ENCODE data around the gene IGSF1. TPM values are rescaled to one million over a fixed set of nuclear protein-coding genes. Genes with fewer than 3 reads are reported as not detected.

IGSF1 gene
- 1.4 and 1.6 TPM in 2 replicates for total RNA-seq (2014; rRNA removed; shearing (Covaris generic))

GRCh38 chrX:131288738-131289511, at the start of gene IGSF1:
TSS of gene IGSF1 (minus strand) at chrX:131289306. CDS start at chrX:131286674, 2,632 bp downstream.
- DNase-seq (ENCODE audit: low read depth), result peak; percentile 41

GRCh38 chrX:131332331-131332730, 43.2 kb upstream of the IGSF1 start:
- DNase-seq (ENCODE audit: low read depth), result no peak

GRCh38 chrX:131331152-131331551, 42.0 kb upstream of the IGSF1 start:
- no peak for DNase-seq (ENCODE audit: low read depth)

GRCh38 chrX:131330735-131331134, 41.6 kb upstream of the IGSF1 start:
- DNase-seq (ENCODE audit: low read depth), result no peak

- peak; percentile 44 for DNase-seq (ENCODE audit: low read depth)
Measured at GRCh38 chrX:131322651-131323050, 33.5 kb upstream of the IGSF1 start.

GRCh38 chrX:131317326-131317725, 28.2 kb upstream of the IGSF1 start:
- DNase-seq (ENCODE audit: low read depth), result no peak

- DNase-seq (ENCODE audit: low read depth), result peak; percentile 4
Measured at GRCh38 chrX:131316260-131316659, 27.2 kb upstream of the IGSF1 start.

- no peak for DNase-seq (ENCODE audit: low read depth)
Measured at GRCh38 chrX:131308980-131309379, 19.9 kb upstream of the IGSF1 start.

GRCh38 chrX:131306601-131307000, 17.5 kb upstream of the IGSF1 start:
- no peak for DNase-seq (ENCODE audit: low read depth)

- DNase-seq (ENCODE audit: low read depth), result peak; percentile 19
Measured at GRCh38 chrX:131305926-131306325, 16.8 kb upstream of the IGSF1 start.

- no peak for DNase-seq (ENCODE audit: low read depth)
Measured at GRCh38 chrX:131302701-131303100, 13.6 kb upstream of the IGSF1 start.

- no peak for DNase-seq (ENCODE audit: low read depth)
Measured at GRCh38 chrX:131301155-131301554, 12.0 kb upstream of the IGSF1 start.

GRCh38 chrX:131298846-131299245, 9.7 kb upstream of the IGSF1 start:
- no peak for DNase-seq (ENCODE audit: low read depth)

- no peak for DNase-seq (ENCODE audit: low read depth)
Measured at GRCh38 chrX:131298036-131298435, 8.9 kb upstream of the IGSF1 start.

- DNase-seq (ENCODE audit: low read depth), result no peak
Measured at GRCh38 chrX:131289527-131289926, 421 bp upstream of the IGSF1 start.

- no peak for DNase-seq (ENCODE audit: low read depth)
Measured at GRCh38 chrX:131288188-131288587, 918 bp downstream of the IGSF1 start.

- no peak for DNase-seq (ENCODE audit: low read depth)
Measured at GRCh38 chrX:131287560-131288179, 1.4 kb downstream of the IGSF1 start.

GRCh38 chrX:131279617-131280016, 9.5 kb downstream of the IGSF1 start:
- no peak for DNase-seq (ENCODE audit: low read depth)

GRCh38 chrX:131279197-131279596, 9.9 kb downstream of the IGSF1 start:
- DNase-seq (ENCODE audit: low read depth), result no peak

- DNase-seq (ENCODE audit: low read depth), result no peak
Measured at GRCh38 chrX:131277543-131278136, 11.5 kb downstream of the IGSF1 start.

- no peak for DNase-seq (ENCODE audit: low read depth)
Measured at GRCh38 chrX:131273011-131273410, 16.1 kb downstream of the IGSF1 start.

- DNase-seq (ENCODE audit: low read depth), result no peak
Measured at GRCh38 chrX:131271826-131272225, 17.3 kb downstream of the IGSF1 start.

- DNase-seq (ENCODE audit: low read depth), result no peak
Measured at GRCh38 chrX:131271274-131271673, 17.8 kb downstream of the IGSF1 start.
